NCI-H2107 treated with DMSO at 0.1 percent for 48 hours (cell line): ENCODE measurements around the gene GRID2.
"Not testable (repeated sequence)": the region's sequence is repeated elsewhere in the genome, so short reads cannot be mapped to it uniquely, and the experiment has no call there.

Experiments used
- DNase-seq: peaks from one replicate; lab custom pipeline; 2025; ENCODE audit not compliant: unreplicated experiment; lab: John Stamatoyannopoulos, UW

GRID2 gene

GRCh38 chr4:92433272-92433758 is 129.5 kb downstream of the GRID2 start:
- no peak for DNase-seq

DNA sequence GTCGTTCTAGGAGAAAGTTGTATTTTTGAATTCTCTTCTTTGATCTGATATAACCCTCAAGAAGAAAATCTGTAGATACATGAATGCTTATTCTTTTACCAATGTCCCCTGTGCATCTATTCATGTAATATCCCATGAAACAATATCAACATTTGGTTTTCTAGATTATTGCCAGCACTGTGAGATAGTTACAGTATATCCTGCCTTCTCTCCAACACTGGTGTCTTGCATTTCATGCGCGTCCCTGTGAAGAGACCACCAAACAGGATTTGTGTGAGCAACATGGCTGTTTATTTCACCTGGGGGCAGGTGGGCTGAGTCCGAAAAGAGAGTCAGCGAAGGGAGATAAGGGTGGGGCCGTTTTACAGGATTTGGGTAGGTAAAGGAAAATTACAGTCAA is 135.0 kb downstream of the GRID2 start:
- DNase-seq, result not testable (repeated sequence)

DNA sequence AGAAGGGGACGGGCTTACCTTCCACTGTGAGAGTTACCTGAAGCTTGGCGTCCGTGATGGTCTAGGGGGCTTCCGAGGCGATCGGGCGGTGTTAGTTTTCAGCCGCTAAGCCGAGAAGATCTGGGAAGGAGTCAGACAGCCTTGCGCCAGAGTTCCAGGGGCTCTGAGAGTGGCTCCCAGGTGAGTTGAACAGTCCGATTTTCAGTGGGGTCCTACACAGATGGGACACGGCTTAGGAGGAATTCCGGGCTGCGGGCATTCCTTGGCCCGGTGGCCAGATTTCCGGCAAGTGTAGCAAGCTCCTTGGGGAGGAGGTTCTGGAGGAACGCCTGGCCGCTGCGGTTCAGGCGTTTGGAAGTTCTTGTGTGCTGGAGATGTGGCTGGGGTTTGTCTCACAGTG is 138.4 kb downstream of the GRID2 start:
- DNase-seq, result not testable (repeated sequence)

DNA sequence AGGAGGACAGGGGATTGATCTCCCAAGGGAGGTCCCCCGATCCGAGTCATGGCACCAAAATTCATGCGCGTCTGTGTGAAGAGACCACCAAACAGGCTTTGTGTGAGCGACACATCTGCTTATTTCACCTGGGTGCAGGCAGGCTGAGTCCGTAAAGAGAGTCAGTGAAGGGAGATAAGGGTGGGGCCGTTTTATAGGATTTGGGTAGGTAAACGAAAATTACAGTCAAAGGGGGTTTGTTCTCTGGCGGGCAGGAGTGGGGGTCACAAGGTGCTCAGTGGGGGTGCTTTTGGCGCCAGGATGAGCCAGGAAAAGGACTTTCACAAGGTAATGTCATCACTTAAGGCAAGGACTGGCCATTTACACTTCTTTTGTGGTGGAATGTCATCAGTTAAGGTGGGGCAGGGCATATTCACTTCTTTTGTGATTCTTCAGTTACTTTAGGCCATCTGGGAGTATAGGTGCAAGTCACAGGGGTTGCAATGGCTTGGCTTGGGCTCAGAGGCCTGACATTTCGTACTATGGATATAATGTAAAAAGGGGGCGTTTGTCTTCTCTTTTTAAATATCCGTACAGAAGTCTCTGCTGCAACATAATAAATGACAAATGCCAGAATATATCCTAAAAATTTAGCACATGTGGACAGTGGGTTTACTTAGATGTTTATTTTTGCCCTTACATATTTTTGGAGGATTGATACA is 140.5 kb downstream of the GRID2 start:
- not testable (repeated sequence) for DNase-seq

DNA sequence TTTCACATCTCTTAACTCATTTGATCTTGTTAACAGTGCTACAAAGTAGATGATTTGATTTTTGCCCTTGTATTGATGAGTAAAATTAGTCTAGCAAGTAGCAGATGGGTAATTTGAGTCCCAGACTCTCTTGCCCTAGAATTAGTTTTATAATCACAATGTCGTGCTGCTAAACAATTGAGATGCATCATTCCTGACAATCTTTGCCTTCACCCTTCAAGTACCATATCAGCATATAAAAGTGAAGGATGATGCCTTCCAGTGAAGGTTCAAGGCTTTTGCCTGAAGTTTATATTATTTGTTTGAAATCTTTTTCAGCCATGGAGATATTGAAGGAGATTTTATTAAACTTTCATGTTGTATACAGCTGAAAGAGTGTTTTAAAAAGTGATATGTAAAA is 141.4 kb downstream of the GRID2 start:
- no peak for DNase-seq

GRCh38 chr4:92447255-92447905 is 143.6 kb downstream of the GRID2 start:
- DNase-seq, result no peak

- DNase-seq, result not testable (repeated sequence)
Observed at GRCh38 chr4:92448176-92448575, 144.4 kb downstream of the GRID2 start.

GRCh38 chr4:92450694-92451093 is 146.9 kb downstream of the GRID2 start:
- no peak for DNase-seq

DNA sequence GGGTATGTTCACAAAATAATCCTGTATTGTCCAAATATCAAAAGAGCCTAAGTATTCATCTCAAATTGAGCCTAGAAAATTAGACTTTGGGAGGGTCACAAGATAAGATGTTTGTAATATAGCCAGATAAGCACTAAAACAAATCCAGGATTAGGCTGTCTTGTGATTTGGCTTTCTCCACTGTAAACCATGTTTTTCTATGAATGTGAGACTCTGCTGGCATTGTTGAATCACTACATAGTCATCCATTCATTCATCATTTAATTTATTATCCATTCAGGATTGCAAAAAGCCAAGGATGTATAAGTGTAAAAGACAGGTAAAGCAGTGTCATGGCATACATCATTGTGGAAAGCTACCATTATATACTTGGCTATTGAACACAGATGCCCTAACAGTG is 148.0 kb downstream of the GRID2 start:
- no peak for DNase-seq

GRCh38 chr4:92452383-92452782 is 148.6 kb downstream of the GRID2 start:
- DNase-seq, result not testable (repeated sequence)

- DNase-seq, result no peak
Observed at GRCh38 chr4:92455329-92455839, 151.6 kb downstream of the GRID2 start.

DNA sequence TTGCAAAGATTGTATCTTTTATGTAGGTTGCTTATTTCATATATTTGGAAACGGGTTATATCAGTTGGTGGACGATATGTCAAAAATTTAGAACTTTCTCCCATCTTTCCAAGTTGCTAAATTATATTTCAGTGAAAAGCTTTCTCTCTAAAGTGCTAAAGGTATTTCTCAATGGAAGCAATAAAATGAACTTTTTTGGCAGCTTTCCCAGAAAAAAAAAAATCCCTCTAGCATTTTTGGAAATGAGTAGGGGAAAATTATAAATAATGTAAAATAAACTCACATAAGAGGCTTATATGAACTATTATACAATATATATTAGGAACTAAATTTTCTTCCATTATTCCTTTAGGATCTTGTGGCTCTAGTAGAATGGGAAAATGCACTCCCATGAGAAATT is 152.2 kb downstream of the GRID2 start:
- no peak for DNase-seq

DNA sequence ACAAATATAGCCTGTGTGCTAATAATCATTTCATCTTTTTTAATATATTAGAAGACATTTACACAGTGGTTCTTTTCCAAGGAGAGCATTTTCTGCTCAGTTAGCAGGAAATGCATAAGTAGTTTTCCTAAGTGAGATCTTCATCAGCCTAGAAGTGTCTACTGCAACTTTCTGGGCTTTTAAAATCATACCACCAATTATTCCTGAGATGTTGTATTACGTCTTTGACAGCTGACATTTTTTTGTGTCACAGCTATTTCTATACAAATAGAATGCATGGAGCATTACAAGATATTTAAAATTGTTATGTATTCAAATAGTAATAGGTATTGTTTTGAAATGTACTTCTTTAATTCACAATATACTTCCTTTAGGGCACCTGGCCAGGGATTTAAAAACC is 158.0 kb downstream of the GRID2 start:
- no peak for DNase-seq

DNA sequence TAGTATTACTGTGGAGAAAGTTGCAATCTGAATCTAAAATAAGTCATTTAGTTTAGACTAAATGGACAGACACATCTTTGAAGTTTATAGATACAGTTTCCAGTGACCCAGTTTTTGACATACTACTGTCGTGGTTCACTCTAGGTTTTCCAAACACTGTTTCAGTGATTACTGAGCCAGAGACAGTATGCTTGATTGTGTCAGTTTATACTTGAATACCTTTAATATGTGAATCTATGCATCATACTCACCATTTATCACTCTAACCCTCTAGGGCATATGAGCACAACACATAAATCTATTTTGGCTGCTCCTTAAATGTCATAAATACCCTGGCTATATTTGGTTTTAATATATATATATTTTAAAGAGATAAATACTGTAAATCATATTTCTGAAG is 173.5 kb downstream of the GRID2 start:
- DNase-seq, result no peak

DNA sequence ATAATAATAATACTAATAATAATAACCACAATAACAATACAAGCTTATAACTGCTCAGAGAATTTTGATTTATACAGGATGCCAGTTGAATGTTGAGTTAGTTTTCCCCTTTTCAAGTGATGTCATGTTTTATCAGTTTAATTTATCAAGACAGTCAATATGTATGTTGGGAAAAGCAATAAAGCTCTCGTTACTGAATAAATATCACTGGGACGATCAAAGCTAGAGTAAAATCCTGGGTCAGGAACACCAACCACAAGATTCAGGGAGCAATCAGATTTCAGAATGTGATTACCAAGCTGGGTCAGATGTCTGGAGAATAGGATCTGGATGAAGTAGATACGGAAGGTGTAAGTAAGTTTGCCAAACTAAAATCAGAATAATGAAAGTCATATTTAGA is 179.6 kb downstream of the GRID2 start:
- DNase-seq, result no peak

- no peak for DNase-seq
Observed at GRCh38 chr4:92488496-92488895, 184.7 kb downstream of the GRID2 start.

DNA sequence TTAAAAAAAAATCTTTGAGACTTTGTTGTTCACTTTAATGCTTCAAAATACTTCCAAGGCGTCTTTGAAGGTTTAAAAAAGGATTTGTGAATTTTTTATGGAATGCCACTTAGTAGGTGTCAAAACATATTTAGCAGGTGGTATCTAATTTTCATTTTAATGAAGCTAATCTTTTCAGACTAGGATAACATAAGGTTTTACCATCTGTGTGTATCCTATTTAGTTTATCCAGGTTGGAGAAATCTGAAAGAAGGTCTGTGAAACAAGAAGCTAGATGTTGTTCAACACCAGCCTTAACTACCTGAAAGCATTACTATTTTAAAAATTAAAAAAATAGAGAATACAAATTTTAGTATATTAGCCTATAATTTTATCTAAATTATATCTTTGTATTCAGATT is 193.4 kb downstream of the GRID2 start:
- no peak for DNase-seq

DNA sequence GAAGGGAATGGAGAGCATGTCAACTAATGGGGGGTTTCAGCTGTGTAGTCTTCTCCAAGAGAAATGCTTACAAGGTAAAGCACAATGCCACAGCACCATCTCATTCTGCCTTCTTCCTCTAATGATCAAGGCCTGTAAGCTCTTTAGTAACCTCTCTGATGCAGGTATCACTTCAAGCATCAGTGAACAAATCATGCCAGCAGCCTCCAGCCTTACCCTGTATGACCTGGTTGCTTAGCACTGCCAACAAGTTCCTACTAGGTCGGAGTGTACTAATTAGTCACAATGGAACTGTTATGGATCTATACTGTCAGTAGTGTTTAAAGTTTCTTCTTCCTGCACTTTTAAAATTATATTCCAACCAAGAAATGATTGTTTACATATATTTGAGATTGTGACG is 197.7 kb downstream of the GRID2 start:
- no peak for DNase-seq

DNA sequence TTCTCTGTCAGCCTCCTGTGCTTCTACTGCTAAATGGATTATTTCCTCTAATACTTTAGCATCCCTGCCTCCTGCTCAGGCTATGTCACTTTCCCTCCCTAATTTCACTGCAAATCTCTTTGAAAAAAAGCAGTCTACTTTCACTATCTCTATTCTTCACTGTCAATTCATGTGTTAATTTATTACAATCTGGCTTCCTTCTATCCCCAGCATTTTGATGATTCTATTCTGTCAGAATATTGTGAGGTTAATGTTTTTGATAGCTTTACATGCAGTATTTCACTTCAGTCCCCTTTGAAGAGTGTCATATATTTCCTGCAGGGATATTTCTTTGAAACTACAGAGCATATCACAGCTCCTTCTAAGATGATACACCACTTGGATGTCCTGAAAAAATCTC is 203.2 kb downstream of the GRID2 start:
- no peak for DNase-seq

- no peak for DNase-seq
Observed at GRCh38 chr4:92514627-92515026, 210.9 kb downstream of the GRID2 start.

DNA sequence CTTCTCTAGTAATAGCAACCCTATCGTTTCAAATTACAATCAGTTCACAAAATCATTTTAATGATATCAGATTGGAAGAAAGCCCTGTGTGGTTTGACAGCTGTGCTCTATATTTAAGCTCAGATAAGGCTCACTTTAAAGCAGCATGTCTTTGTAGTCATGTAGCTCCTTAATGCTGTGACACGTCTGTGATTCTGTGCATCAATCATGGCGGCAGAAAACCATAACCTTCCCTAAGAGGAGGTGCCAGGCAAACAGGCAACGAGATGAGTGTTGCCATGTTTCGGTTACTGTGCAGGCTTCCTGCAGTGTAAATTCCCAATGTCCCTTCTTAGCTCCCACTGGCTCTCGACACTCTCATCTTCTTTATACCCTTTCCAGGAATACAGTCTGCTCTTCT is 212.7 kb downstream of the GRID2 start:
- no peak for DNase-seq

- no peak for DNase-seq
Observed at GRCh38 chr4:92519727-92520126, 216.0 kb downstream of the GRID2 start.
